ENCODE results near the gene COPRS. TPM values are rescaled to one million over a fixed set of nuclear protein-coding genes. Genes with fewer than 3 reads are reported as not detected.

The COPRS gene
- total and polyA plus RNA-seq, 2 donors (not counting 1 experiment from before 2014, with no cell fraction given), result 12.6 to 17.1 TPM

- Histone ChIP-seq H3K27ac (ENCODE audit: low read length in 2 of 2) (no peak overlapping the region), H3K36me3 (replicated peaks in 1 of 2; ENCODE audit: control extremely low read depth in 1 of 2, control insufficient read depth in 1 of 2, extremely low read depth in 1 of 2, insufficient read depth in 2 of 2, low read length in 1 of 2) (peaks cover 2 to 64% of the 10 kb centered on the region in 2 experiments), H3K4me1 (ENCODE audit: control insufficient read depth in 2 of 2, insufficient read depth in 2 of 2, low read length in 2 of 2) (peaks cover 14 to 27% of the 10 kb centered on the region in 2 donors), H3K27me3 (replicated peaks in 1 of 4; ENCODE audit: control extremely low read depth in 1 of 4, control insufficient read depth in 3 of 4, insufficient read depth in 4 of 4, low read length in 3 of 4) (no peaks in the 10 kb centered on the region), H2AFZ (ENCODE audit: insufficient read depth, low read depth, low read length, poor library complexity, severe bottlenecking) (no peak overlapping the region), H3K9ac (ENCODE audit: low read length) (no peak overlapping the region), H3K79me2 (ENCODE audit: control insufficient read depth, insufficient read depth, low read length) (peaks cover 13% of the 10 kb centered on the region), H3K4me3 (ENCODE audit: control extremely low read depth in 1 of 5, extremely low read depth in 1 of 5, insufficient read depth in 1 of 5, low read depth in 2 of 5, low read length in 4 of 5) (no peak overlapping the region), H3K9me3 (ENCODE audit: control extremely low read depth in 1 of 3, control insufficient read depth in 2 of 3, insufficient read depth in 1 of 3, low read length in 2 of 3) (no peaks in the 10 kb centered on the region), H4K20me1 (ENCODE audit: control insufficient read depth, insufficient read depth, low read length, poor library complexity, severe bottlenecking) (no peaks in the 10 kb centered on the region), H3K4me2 (replicated peaks; ENCODE audit: low read depth, low read length, poor library complexity, severe bottlenecking) (no peak overlapping the region)
- Mint-ChIP-seq H3K4me3 (no peak overlapping the region), H3K27me3 (no peaks in the 10 kb centered on the region), H3K27ac (no peak overlapping the region), H3K9me3 (ENCODE audit: insufficient read depth) (no peaks in the 10 kb centered on the region), H3K4me1 (peaks cover 21% of the 10 kb centered on the region)
- POLR2A ChIA-PET, result no interaction called here
- no peak for DNase-seq
- no peak for TF ChIP-seq EZH2 (IDR thresholded peaks at IDR 0.05; ENCODE audit: borderline replicate concordance, insufficient read depth, low read depth, low read length, poor library complexity, severe bottlenecking)
- TF ChIP-seq CTCF (IDR thresholded peaks at IDR 0.05), result no peak
- CTCF ChIA-PET, result interaction anchor here (0.5 kb wide), 1 partner anchor 9 kb away, joined by 3 read pairs; no protein-coding TSS in a partner anchor
- ATAC-seq (ENCODE audit: low read depth), result no peak
- intact Hi-C loops (cut with micrococcal nuclease), result no loop called here
Observed at GRCh38 chr17:31878703-31879073, 19.6 kb upstream of the COPRS start.

- H3K4me3 ChIP-seq (ENCODE audit: control extremely low read depth in 1 of 5, extremely low read depth in 1 of 5, insufficient read depth in 1 of 5, low read depth in 2 of 5, low read length in 4 of 5), result no peak overlapping the region
- no peak overlapping the region for H3K4me2 ChIP-seq (replicated peaks; ENCODE audit: low read depth, low read length, poor library complexity, severe bottlenecking)
- DNase-seq (no peak), ATAC-seq (ENCODE audit: low read depth) (no peak)
- peaks cover 13% of the 10 kb centered on the region for H3K79me2 ChIP-seq (ENCODE audit: control insufficient read depth, insufficient read depth, low read length)
- peaks cover 2 to 66% of the 10 kb centered on the region in 2 experiments for H3K36me3 ChIP-seq (replicated peaks in 1 of 2; ENCODE audit: control extremely low read depth in 1 of 2, control insufficient read depth in 1 of 2, extremely low read depth in 1 of 2, insufficient read depth in 2 of 2, low read length in 1 of 2)
- H4K20me1 ChIP-seq (ENCODE audit: control insufficient read depth, insufficient read depth, low read length, poor library complexity, severe bottlenecking), result no peaks in the 10 kb centered on the region
- Mint-ChIP-seq H3K4me1 (peaks cover 18% of the 10 kb centered on the region), H3K27ac (peak overlapping the region; percentile 56), H3K27me3 (no peaks in the 10 kb centered on the region), H3K9me3 (ENCODE audit: insufficient read depth) (no peaks in the 10 kb centered on the region), H3K4me3 (no peak overlapping the region)
- intact Hi-C loops (cut with micrococcal nuclease), result no loop called here
- H3K4me1 ChIP-seq (ENCODE audit: control insufficient read depth in 2 of 2, insufficient read depth in 2 of 2, low read length in 2 of 2), result peaks cover 14 to 21% of the 10 kb centered on the region in 2 donors
- H2AFZ ChIP-seq (ENCODE audit: insufficient read depth, low read depth, low read length, poor library complexity, severe bottlenecking), result no peak overlapping the region
- TF ChIP-seq EZH2 (IDR thresholded peaks at IDR 0.05; ENCODE audit: borderline replicate concordance, insufficient read depth, low read depth, low read length, poor library complexity, severe bottlenecking), result no peak
- TF ChIP-seq CTCF (IDR thresholded peaks at IDR 0.05), result no peak
- 93% methylated on average over 7 of the region's 9 CpGs for WGBS (ENCODE audit: insufficient coverage)
- no peaks in the 10 kb centered on the region for H3K27me3 ChIP-seq (replicated peaks in 1 of 4; ENCODE audit: control extremely low read depth in 1 of 4, control insufficient read depth in 3 of 4, insufficient read depth in 4 of 4, low read length in 3 of 4)
- H3K9me3 ChIP-seq (ENCODE audit: control extremely low read depth in 1 of 3, control insufficient read depth in 2 of 3, insufficient read depth in 1 of 3, low read length in 2 of 3), result no peaks in the 10 kb centered on the region
- POLR2A ChIA-PET, result no interaction called here
- H3K9ac ChIP-seq (ENCODE audit: low read length), result no peak overlapping the region
- CTCF ChIA-PET, result no interaction called here
- H3K27ac ChIP-seq (ENCODE audit: low read length in 2 of 2), result no peak overlapping the region
Observed at GRCh38 chr17:31877911-31878702, 19.1 kb upstream of the COPRS start.
